Uterine smooth muscle cell (primary cell): ENCODE data around the gene LRRC27. TPM values are rescaled to one million over a fixed set of nuclear protein-coding genes. Genes with fewer than 3 reads are reported as not detected.

Experiments used
- total RNA-seq: library from RNA; depleted of rRNA; stranded (reverse); fragments of >200 nt; gene quantifications from 2 replicates; pipeline ENCODE4 v1.2.3, GENCODE V29; 2014

Gene LRRC27
- total RNA-seq: 7.1 and 13.9 TPM in 2 replicates

DNA sequence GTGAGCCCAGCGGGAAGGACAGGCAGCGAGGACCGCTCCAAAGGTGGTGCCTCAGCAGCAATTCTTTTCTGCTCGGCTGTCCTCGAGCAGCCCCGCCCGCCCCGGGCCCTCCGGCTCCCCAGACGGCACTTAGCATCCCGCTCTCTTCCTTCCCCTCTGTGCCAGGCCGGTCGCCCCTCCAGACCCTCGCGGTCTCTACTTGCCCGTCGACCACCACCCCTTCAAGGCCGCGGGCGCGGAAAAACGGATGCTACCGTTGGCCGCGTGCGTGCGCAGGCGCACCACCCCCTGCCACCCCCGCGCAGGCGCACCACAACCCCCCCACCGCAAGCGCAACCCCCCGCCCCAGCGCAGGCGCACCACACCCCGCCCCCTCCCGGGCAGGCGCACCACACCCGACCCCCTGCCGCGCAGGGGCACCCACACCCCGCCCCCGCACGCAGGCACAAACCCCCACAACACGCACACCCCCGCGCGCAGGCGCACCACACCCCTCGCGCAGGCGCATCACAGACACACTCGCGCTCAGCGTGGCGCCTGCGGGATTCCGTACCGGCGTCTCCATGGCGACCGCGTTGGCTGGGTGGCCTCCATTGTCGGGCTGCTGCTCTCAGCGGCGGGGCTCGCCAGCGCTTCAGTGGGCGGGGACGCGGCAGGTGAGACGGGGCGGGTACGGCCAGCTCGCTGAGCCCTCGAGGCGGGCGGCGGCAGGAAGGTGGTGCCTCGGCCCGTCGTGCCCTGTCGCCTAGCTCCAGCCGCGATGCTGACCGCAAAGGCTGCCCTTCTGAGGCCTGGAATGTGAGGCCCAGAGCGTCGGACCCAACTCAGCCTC is at the start of gene LRRC27:
TSS of gene LRRC27 (plus strand) at position 593 of the 832 bp plus-strand sequence. CDS start 1,332 bp downstream, outside the sequence.

DNA sequence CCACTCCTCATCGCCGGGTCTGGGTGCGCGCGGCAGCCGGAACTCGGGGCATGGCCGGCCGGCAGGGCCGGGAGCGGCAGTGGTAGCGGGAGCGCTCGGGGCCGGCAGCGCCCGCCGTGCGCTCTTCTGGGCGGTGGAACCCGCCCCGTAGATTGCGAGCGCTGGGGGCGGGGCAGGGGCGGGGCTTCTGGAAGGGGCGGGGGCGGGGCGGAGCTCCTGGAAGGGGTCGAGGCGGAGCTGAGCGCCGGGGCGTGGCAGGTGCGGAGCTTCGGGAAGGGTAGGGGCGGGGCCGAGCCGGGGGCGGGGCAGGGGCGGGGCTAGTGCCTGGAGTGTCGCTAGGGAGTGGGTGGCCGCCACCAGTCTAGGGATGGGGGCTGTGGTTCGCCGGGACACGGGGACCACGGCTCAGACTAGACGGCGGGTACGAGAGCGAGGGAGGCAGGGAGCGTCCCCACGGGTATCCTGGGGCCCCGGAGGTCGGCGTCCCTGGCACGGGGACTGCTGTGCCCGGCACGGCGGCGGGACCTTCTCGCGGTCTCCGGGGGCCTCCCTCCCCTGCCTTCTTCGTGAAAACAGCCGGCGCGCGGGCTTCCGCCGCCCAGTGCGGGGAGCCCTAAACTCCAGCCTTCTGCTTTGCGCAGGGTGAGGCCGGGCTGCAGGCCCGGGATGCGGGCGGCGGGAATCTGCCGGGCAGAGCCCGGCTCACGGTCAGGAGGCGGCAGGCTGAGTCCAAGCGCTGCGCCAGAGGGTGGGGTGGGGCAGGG is 24.0 kb upstream of the LRRC27 start, which contains the start of gene STK32C:
TSS of gene STK32C (minus strand) at position 128 of the 764 bp plus-strand sequence. CDS start at position 11, 117 bp downstream.

DNA sequence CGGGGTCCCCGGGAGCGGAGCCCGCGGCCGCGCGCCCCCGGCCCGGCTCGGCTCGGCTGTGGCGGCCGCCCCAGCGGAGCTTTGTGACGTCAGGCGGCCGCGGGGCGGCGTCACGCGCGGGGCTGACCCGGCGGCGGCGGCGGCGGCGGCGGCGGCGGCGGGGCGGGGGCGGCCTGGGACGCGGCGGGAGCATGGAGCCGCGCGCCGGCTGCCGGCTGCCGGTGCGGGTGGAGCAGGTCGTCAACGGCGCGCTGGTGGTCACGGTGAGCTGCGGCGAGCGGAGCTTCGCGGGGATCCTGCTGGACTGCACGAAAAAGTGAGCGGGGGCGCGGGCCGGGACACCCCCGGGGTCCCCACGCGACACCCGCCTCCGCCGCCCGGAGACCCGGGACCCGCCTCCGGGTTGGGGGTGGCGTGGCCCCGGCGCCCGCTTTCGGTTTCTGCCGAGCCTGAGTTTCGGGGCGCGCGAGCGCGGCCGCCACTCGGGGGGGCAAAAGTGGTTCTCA is 65.1 kb downstream of the LRRC27 start, which contains the start of gene PWWP2B:
TSS of gene PWWP2B (plus strand) at position 165 of the 506 bp plus-strand sequence. CDS start at position 192, 27 bp downstream.

Other genes with a start within 250 kb of the LRRC27 start
- 2.1 and 2.3 TPM in 2 replicates for gene DPYSL4, start 145.2 kb upstream of the LRRC27 start, total RNA-seq
- 10.1 and 18.5 TPM in 2 replicates for gene STK32C, start 24.2 kb upstream of the LRRC27 start, total RNA-seq
- 17.4 and 19.0 TPM in 2 replicates for gene PWWP2B, start 65.0 kb downstream of the LRRC27 start, total RNA-seq
- gene INPP5A, start 205.6 kb downstream of the LRRC27 start, total RNA-seq: 43.4 and 60.0 TPM in 2 replicates